ENCODE data around the gene RIPOR2.

The RIPOR2 gene

DNA sequence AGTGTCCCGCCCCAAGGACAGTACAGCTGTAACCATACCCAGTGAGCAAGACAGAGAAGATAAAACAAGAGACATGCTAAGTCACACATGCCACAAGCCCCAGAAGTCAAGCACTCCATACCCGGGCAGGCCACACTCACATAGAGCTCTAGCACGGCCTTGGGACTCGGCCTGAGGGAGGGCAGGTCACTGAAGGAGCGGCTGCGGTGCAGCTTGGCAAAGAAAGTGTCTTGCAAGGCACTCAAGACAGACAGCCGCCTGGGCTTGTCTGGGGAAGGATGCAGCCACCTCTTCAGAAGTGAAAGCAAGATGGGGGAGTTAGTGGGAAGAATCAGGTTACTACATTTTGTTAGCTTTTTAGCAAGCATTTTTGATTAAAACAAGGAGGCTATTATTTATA lies 88.4 kb downstream of the RIPOR2 start:
- no peak overlapping the region for H3K27ac ChIP-seq
- H3K4me1 ChIP-seq = no peaks in the 10 kb centered on the region
- no peak for TF ChIP-seq Cebpa-rat (IDR thresholded peaks at IDR 0.05)
- no peak overlapping the region for H3K4me2 ChIP-seq
- no peaks in the 10 kb centered on the region for H3K27me3 ChIP-seq
- H3K9ac ChIP-seq = no peak overlapping the region
- H3K36me3 ChIP-seq = peaks cover 81 to 99% (median 84%) of the 10 kb centered on the region in 11 experiments
- peaks cover 0 to 25% (median 0%) of the 10 kb centered on the region in 11 experiments; a peak in 4 of 22 replicates for H4K20me1 ChIP-seq
- no peak overlapping the region for H3K4me3 ChIP-seq
- no peaks in the 10 kb centered on the region for H3K9me3 ChIP-seq (replicated peaks in 1 of 11)

GRCh38 chr6:24845578-24845977 lies 90.2 kb downstream of the RIPOR2 start:
- H3K36me3 ChIP-seq = peaks cover 76 to 100% (median 92%) of the 10 kb centered on the region in 11 experiments
- TF ChIP-seq Cebpa-rat (IDR thresholded peaks at IDR 0.05) = no peak

DNA sequence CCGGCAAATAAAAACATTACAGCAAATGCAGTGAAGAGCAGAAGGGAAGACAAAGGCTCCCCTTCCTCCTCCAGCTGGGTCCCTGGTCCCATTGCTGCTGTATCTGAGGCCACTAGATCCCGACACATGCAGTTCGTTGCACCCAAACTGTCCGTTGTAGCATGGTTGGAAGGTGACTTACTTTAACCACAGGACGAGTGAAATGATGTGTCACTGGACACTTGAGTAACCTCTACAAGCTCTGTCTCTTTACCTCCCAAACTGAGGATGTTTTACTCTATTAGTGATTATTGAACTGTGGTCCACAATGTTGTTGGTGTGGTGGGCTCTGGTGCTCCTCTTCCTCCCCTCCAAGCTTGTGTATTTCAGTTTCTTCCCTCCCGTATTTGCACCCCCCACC lies 90.9 kb downstream of the RIPOR2 start:
- Histone ChIP-seq H3K4me2 (no peak overlapping the region), H4K20me1 (peaks cover 0 to 50% (median 0%) of the 10 kb centered on the region in 11 experiments; a peak in 4 of 22 replicates), H3K4me3 (no peak overlapping the region), H3K27ac (no peak overlapping the region), H3K36me3 (peaks cover 74 to 100% (median 91%) of the 10 kb centered on the region in 11 experiments), H3K9ac (no peak overlapping the region), H3K4me1 (no peaks in the 10 kb centered on the region), H3K27me3 (no peaks in the 10 kb centered on the region), H3K9me3 (replicated peaks in 1 of 11) (no peaks in the 10 kb centered on the region)
- TF ChIP-seq Cebpa-rat (IDR thresholded peaks at IDR 0.05) = no peak

More at GRCh38 chr6:24845578-24845977, 90.2 kb downstream of the RIPOR2 start:
- Histone ChIP-seq H4K20me1 (peaks cover 0 to 43% (median 0%) of the 10 kb centered on the region in 11 experiments; a peak in 4 of 22 replicates), H3K9ac (no peak overlapping the region), H3K4me2 (no peak overlapping the region), H3K27ac (no peak overlapping the region), H3K4me3 (no peak overlapping the region), H3K27me3 (no peaks in the 10 kb centered on the region), H3K9me3 (replicated peaks in 1 of 11) (no peaks in the 10 kb centered on the region), H3K4me1 (no peaks in the 10 kb centered on the region)

GRCh38 chr6:24844061-24844460 lies 91.7 kb downstream of the RIPOR2 start:
- Histone ChIP-seq H3K36me3 (peaks cover 66 to 100% (median 89%) of the 10 kb centered on the region in 11 experiments), H3K27ac (no peak overlapping the region), H3K4me3 (no peak overlapping the region), H3K9me3 (replicated peaks in 1 of 11) (no peaks in the 10 kb centered on the region), H3K4me1 (no peaks in the 10 kb centered on the region), H3K27me3 (no peaks in the 10 kb centered on the region), H3K9ac (no peak overlapping the region), H3K4me2 (no peak overlapping the region), H4K20me1 (peaks cover 0 to 53% (median 0%) of the 10 kb centered on the region in 11 experiments; a peak in 5 of 22 replicates)
- TF ChIP-seq Cebpa-rat (IDR thresholded peaks at IDR 0.05) = no peak

- Histone ChIP-seq H4K20me1 (peaks cover 0 to 45% (median 0%) of the 10 kb centered on the region in 11 experiments; a peak in 5 of 22 replicates), H3K9ac (no peak overlapping the region), H3K4me2 (no peak overlapping the region), H3K4me3 (no peak overlapping the region), H3K27me3 (no peaks in the 10 kb centered on the region), H3K9me3 (replicated peaks in 1 of 11) (no peaks in the 10 kb centered on the region), H3K36me3 (peaks cover 31 to 95% (median 57%) of the 10 kb centered on the region in 11 experiments), H3K27ac (no peak overlapping the region), H3K4me1 (no peaks in the 10 kb centered on the region)
- TF ChIP-seq Cebpa-rat (IDR thresholded peaks at IDR 0.05) = no peak
Observed at GRCh38 chr6:24840187-24840586, 95.6 kb downstream of the RIPOR2 start.

DNA sequence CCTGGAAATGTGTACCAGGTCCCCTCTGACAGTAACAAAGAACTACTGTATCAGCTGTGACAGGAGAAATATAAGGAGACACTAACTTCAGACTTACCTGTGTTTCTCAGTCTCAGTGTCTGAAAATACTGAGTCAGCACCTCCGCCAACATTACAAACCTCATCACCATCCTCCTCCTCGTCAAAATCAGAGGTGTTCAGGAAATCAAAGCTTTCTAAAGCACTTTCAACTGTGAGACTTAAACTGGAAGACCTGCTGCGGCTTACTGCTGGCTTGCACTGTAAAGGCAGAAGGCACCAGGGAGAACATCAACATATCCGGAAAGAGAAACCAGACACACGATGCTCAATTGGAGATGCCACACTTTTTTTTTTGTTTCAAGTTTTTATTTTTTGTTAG lies 96.8 kb downstream of the RIPOR2 start:
- Histone ChIP-seq H3K9me3 (replicated peaks in 1 of 11) (peaks cover 0 to 9% (median 5%) of the 10 kb centered on the region in 11 experiments; a peak in 9 of 22 replicates), H3K36me3 (peaks cover 31 to 95% (median 60%) of the 10 kb centered on the region in 11 experiments)
- TF ChIP-seq Cebpa-rat (IDR thresholded peaks at IDR 0.05) = no peak

GRCh38 chr6:24838081-24838480 lies 97.7 kb downstream of the RIPOR2 start:
- H3K4me1 ChIP-seq = no peaks in the 10 kb centered on the region
- H3K27ac ChIP-seq = no peak overlapping the region
- no peak overlapping the region for H3K4me2 ChIP-seq
- TF ChIP-seq Cebpa-rat (IDR thresholded peaks at IDR 0.05) = no peak
- peaks cover 0 to 12% (median 5%) of the 10 kb centered on the region in 11 experiments; a peak in 9 of 22 replicates for H3K9me3 ChIP-seq (replicated peaks in 1 of 11)
- H3K9ac ChIP-seq = no peak overlapping the region
- peaks cover 30 to 95% (median 59%) of the 10 kb centered on the region in 11 experiments; a peak in 21 of 22 replicates for H3K36me3 ChIP-seq
- no peak overlapping the region for H3K4me3 ChIP-seq
- peaks cover 0 to 35% (median 0%) of the 10 kb centered on the region in 11 experiments; a peak in 5 of 22 replicates for H4K20me1 ChIP-seq
- no peaks in the 10 kb centered on the region for H3K27me3 ChIP-seq

More for the DNA sequence above, 96.8 kb downstream of the RIPOR2 start:
- Histone ChIP-seq H3K9ac (no peak overlapping the region), H3K27me3 (no peaks in the 10 kb centered on the region), H3K27ac (no peak overlapping the region), H3K4me1 (no peaks in the 10 kb centered on the region), H3K4me2 (no peak overlapping the region), H4K20me1 (peaks cover 0 to 38% (median 0%) of the 10 kb centered on the region in 11 experiments; a peak in 5 of 22 replicates), H3K4me3 (no peak overlapping the region)

GRCh38 chr6:24836109-24836508 lies 99.7 kb downstream of the RIPOR2 start:
- Histone ChIP-seq H3K9me3 (replicated peaks in 1 of 11) (peaks cover 0 to 12% (median 5%) of the 10 kb centered on the region in 11 experiments; a peak in 9 of 22 replicates), H3K27ac (no peak overlapping the region), H4K20me1 (peaks cover 0 to 19% (median 0%) of the 10 kb centered on the region in 11 experiments; a peak in 4 of 22 replicates), H3K4me3 (no peak overlapping the region), H3K9ac (no peak overlapping the region), H3K36me3 (peaks cover 17 to 95% (median 54%) of the 10 kb centered on the region in 11 experiments; a peak in 20 of 22 replicates), H3K27me3 (no peaks in the 10 kb centered on the region), H3K4me2 (no peak overlapping the region), H3K4me1 (no peaks in the 10 kb centered on the region)
- no peak for TF ChIP-seq Cebpa-rat (IDR thresholded peaks at IDR 0.05)

GRCh38 chr6:24833711-24834386 lies 101.9 kb downstream of the RIPOR2 start:
- no peak overlapping the region for H3K4me2 ChIP-seq
- no peaks in the 10 kb centered on the region for H3K4me1 ChIP-seq
- peaks cover 14 to 95% (median 42%) of the 10 kb centered on the region in 11 experiments; a peak in 19 of 22 replicates for H3K36me3 ChIP-seq
- no peak overlapping the region for H3K9ac ChIP-seq
- peaks cover 0 to 10% (median 0%) of the 10 kb centered on the region in 11 experiments; a peak in 2 of 22 replicates for H4K20me1 ChIP-seq
- peaks cover 0 to 12% (median 5%) of the 10 kb centered on the region in 11 experiments; a peak in 9 of 22 replicates for H3K9me3 ChIP-seq (replicated peaks in 1 of 11)
- TF ChIP-seq Cebpa-rat (IDR thresholded peaks at IDR 0.05) = no peak
- no peak overlapping the region for H3K27ac ChIP-seq
- H3K4me3 ChIP-seq = no peak overlapping the region
- H3K27me3 ChIP-seq = no peaks in the 10 kb centered on the region
